ENCODE data around the gene THSD7B.

THSD7B gene

GRCh38 chr2:137165968-137166367 lies 400.6 kb downstream of the THSD7B start:
- DNase-seq, result no peak

- DNase-seq, result no peak
Observed at GRCh38 chr2:137167651-137168050, 402.3 kb downstream of the THSD7B start.

- no peak for DNase-seq
Observed at GRCh38 chr2:137168552-137168951, 403.2 kb downstream of the THSD7B start.

- DNase-seq, result no peak
Observed at GRCh38 chr2:137172162-137172561, 406.8 kb downstream of the THSD7B start.

GRCh38 chr2:137173463-137173862 lies 408.1 kb downstream of the THSD7B start:
- DNase-seq, result no peak

GRCh38 chr2:137175246-137175645 lies 409.9 kb downstream of the THSD7B start:
- DNase-seq, result no peak

GRCh38 chr2:137178951-137179377 lies 413.6 kb downstream of the THSD7B start:
- no peak for DNase-seq

GRCh38 chr2:137179542-137179941 lies 414.2 kb downstream of the THSD7B start:
- DNase-seq, result no peak

GRCh38 chr2:137180012-137180411 lies 414.7 kb downstream of the THSD7B start:
- DNase-seq, result no peak

- no peak for DNase-seq
Observed at GRCh38 chr2:137181370-137181769, 416.0 kb downstream of the THSD7B start.

GRCh38 chr2:137182071-137182470 lies 416.7 kb downstream of the THSD7B start:
- DNase-seq, result no peak

GRCh38 chr2:137183206-137183898 lies 418.0 kb downstream of the THSD7B start:
- no peak for DNase-seq

GRCh38 chr2:137185378-137186078 lies 420.2 kb downstream of the THSD7B start:
- no peak for DNase-seq

GRCh38 chr2:137187216-137187615 lies 421.9 kb downstream of the THSD7B start:
- DNase-seq, result no peak

- DNase-seq, result no peak
Observed at GRCh38 chr2:137190411-137191195, 425.3 kb downstream of the THSD7B start.

GRCh38 chr2:137192366-137193310 lies 427.3 kb downstream of the THSD7B start:
- DNase-seq, result no peak

- DNase-seq, result no peak
Observed at GRCh38 chr2:137193401-137193800, 428.1 kb downstream of the THSD7B start.

GRCh38 chr2:137194111-137194510 lies 428.8 kb downstream of the THSD7B start:
- no peak for DNase-seq

GRCh38 chr2:137199751-137200150 lies 434.4 kb downstream of the THSD7B start:
- no peak for DNase-seq

- DNase-seq, result no peak
Observed at GRCh38 chr2:137202318-137202717, 437.0 kb downstream of the THSD7B start.

- DNase-seq, result no peak
Observed at GRCh38 chr2:137205324-137205723, 440.0 kb downstream of the THSD7B start.

GRCh38 chr2:137206069-137206468 lies 440.7 kb downstream of the THSD7B start:
- DNase-seq, result no peak

- DNase-seq, result no peak
Observed at GRCh38 chr2:137207030-137207429, 441.7 kb downstream of the THSD7B start.

Data from NCI-H1436 (cell line).